Breast epithelium (tissue), 3 donors: ENCODE measurements around the gene DMD.

ENCODE experiments used
- CTCF ChIP-seq, 3 donors: fragments of 450-650 bp; IDR thresholded peaks; one replicate each; pipeline ENCODE4 v1.5.1; 2016 to 2017; ENCODE audit warnings: antibody characterized with exemption in 3 of 3, mild to moderate bottlenecking in 3 of 3, moderate library complexity in 3 of 3
- POLR2A ChIP-seq: fragments of 450-650 bp; IDR thresholded peaks from one replicate; pipeline ENCODE4 v1.6.1; 2016; ENCODE audit warnings: antibody characterized with exemption, mild to moderate bottlenecking, moderate library complexity

DNA sequence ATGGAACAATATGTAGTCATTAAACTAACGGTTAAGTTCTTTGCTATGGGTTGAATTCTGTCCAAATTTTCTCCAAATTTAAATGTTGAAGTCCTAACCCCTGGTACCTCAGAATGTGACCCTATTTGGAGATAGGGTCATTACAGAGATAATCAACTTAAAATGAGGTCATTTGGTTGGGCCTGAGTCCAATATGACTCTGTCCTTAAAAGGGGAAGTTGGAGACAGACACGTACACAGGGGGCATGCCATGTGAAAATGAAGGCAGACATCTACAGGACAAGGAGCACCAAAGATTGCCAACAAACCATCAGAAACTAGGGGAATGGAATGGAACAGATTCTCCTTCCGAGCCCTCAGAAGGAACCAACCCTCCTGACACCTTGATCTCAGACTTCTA lies 1647.6 kb downstream of the DMD start:
- TF ChIP-seq POLR2A (no peak), CTCF (IDR thresholded peaks at IDR 0.05) (no peak)
